Kidney (tissue), 14 donors: Measurements from ENCODE around the gene NUDT4. TPM values are rescaled to one million over a fixed set of nuclear protein-coding genes. Genes with fewer than 3 reads are reported as not detected.

Experiments
- DNase-seq, 5 donors: peaks; one replicate each; pipeline ENCODE4 v3.0.0-alpha.2; 2013 to 2020
- FAIRE-seq: peaks from 2 replicates; lab custom pipeline; 2012; peaks lifted over from hg19 to GRCh38; lab: Jason Lieb, UNC
- H3K27ac ChIP-seq, 2 donors: one replicate each; pipeline ENCODE4 v1.7.0; 2013; ENCODE audit warnings: low read depth in 2 of 2, low read length in 2 of 2, inconsistent platforms in 1 of 2
- H3K27me3 ChIP-seq: one replicate; pipeline ENCODE4 v1.7.1; 2013; ENCODE audit warnings: low read length, inconsistent platforms; ENCODE audit not compliant: control insufficient read depth, insufficient read depth
- H3K36me3 ChIP-seq, 3 donors: one replicate each; pipeline versions ENCODE4 v1.7.0 to v1.7.1; 2013; ENCODE audit warnings: low read length in 3 of 3, control low read depth in 1 of 3, inconsistent platforms in 1 of 3; ENCODE audit not compliant: insufficient read depth in 3 of 3, control insufficient read depth in 2 of 3
- H3K4me1 ChIP-seq, 3 donors: one replicate each; pipeline versions ENCODE4 v1.7.0 to v1.7.1; 2013; ENCODE audit warnings: low read length in 3 of 3, inconsistent platforms in 1 of 3, low read depth in 1 of 3; ENCODE audit not compliant: control insufficient read depth in 2 of 3, insufficient read depth in 2 of 3
- H3K4me3 ChIP-seq, 3 donors: one replicate each; pipeline versions ENCODE4 v1.7.0 to v1.8.1; 2013; ENCODE audit warnings: low read length in 3 of 3, control low read depth in 1 of 3, inconsistent platforms in 1 of 3
- H3K9ac ChIP-seq, 3 donors: one replicate each; pipeline versions ENCODE4 v1.7.0 to v1.7.1; 2013; ENCODE audit warnings: low read length in 3 of 3, control low read depth in 1 of 3, inconsistent platforms in 1 of 3
- H3K9me3 ChIP-seq, 3 donors: one replicate each; pipeline versions ENCODE4 v1.7.0 to v1.7.1; 2013; ENCODE audit warnings: low read length in 3 of 3, control low read depth in 1 of 3, inconsistent platforms in 1 of 3; ENCODE audit not compliant: control insufficient read depth in 2 of 3, insufficient read depth in 1 of 3
- intact Hi-C: fragments of 100-400 bp; cut with DNase I; formaldehyde crosslinking; loops from one replicate; pipeline ENCODE4 v1.11.1; 2022
- polyA plus RNA-seq: library from polyadenylated mRNA; stranded (reverse); fragments of 350-450 nt; fragmentation: Illumina TruSeq; extraction: RNeasy Lipid Tissue Mini Kit (QIAGEN cat#74804); gene quantifications from one replicate; pipeline ENCODE4 v1.2.3, GENCODE V29; 2014; ENCODE audit warnings: low read depth, low replicate concordance; ENCODE audit not compliant: insufficient read depth
- total RNA-seq: library from RNA; stranded (reverse); fragmentation: NEBNext Ultra II Directional; extraction: Animal tissue kit (Norgen Biotek cat#: 25700); gene quantifications from one replicate; pipeline ENCODE4 v1.2.1, GENCODE V29; 2021
- TF ChIP-seq, protein P1 (sequence below): IDR thresholded peaks from 3 replicates; pipeline ENCODE4 v1.5.1; 2012; ENCODE audit warnings: mild to moderate bottlenecking, moderate library complexity, borderline replicate concordance; ENCODE audit not compliant: insufficient read depth; ENCODE audit errors: extremely low read depth
- donor health status: control.
- donor health status: control.
- donor health status: control.
- donor health status: control.
- donor health status: control.
- donor health status: DM: yes; HTN: yes; CAD: no.
- donor health status: Normal renal cell carcinoma (clear cell type).

The NUDT4 gene
- total and polyA plus RNA-seq, 2 donors from 2014 or later, result 104 to 127 TPM

- intact Hi-C loops, result no loop called here
- no peak for FAIRE-seq
Observed at GRCh38 chr12:93358821-93359220, 18.9 kb upstream of the NUDT4 start.

GRCh38 chr12:93360688-93361087, 17.0 kb upstream of the NUDT4 start:
- Histone ChIP-seq H3K9me3 (no peaks in the 10 kb centered on the region), H3K27ac (no peak overlapping the region), H3K9ac (no peak overlapping the region), H3K36me3 (no peaks in the 10 kb centered on the region), H3K4me1 (peaks cover 0 to 5% (median 0%) of the 10 kb centered on the region in 3 donors), H3K4me3 (no peak overlapping the region), H3K27me3 (no peaks in the 10 kb centered on the region)
- intact Hi-C loops, result no loop called here
- TF ChIP-seq, protein P1, sequence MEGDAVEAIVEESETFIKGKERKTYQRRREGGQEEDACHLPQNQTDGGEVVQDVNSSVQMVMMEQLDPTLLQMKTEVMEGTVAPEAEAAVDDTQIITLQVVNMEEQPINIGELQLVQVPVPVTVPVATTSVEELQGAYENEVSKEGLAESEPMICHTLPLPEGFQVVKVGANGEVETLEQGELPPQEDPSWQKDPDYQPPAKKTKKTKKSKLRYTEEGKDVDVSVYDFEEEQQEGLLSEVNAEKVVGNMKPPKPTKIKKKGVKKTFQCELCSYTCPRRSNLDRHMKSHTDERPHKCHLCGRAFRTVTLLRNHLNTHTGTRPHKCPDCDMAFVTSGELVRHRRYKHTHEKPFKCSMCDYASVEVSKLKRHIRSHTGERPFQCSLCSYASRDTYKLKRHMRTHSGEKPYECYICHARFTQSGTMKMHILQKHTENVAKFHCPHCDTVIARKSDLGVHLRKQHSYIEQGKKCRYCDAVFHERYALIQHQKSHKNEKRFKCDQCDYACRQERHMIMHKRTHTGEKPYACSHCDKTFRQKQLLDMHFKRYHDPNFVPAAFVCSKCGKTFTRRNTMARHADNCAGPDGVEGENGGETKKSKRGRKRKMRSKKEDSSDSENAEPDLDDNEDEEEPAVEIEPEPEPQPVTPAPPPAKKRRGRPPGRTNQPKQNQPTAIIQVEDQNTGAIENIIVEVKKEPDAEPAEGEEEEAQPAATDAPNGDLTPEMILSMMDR, result no peak
- FAIRE-seq (no peak), DNase-seq (no peak)

More at GRCh38 chr12:93358821-93359220, 18.9 kb upstream of the NUDT4 start:
- TF ChIP-seq, protein P1, result no peak
- peaks cover 0 to 5% (median 0%) of the 10 kb centered on the region in 3 donors for H3K4me1 ChIP-seq
- DNase-seq, result no peak
- H3K9ac ChIP-seq, result no peak overlapping the region
- H3K27ac ChIP-seq, result no peak overlapping the region
- H3K36me3 ChIP-seq, result no peaks in the 10 kb centered on the region
- no peak overlapping the region for H3K4me3 ChIP-seq
- no peaks in the 10 kb centered on the region for H3K9me3 ChIP-seq
- H3K27me3 ChIP-seq, result no peaks in the 10 kb centered on the region

GRCh38 chr12:93361151-93361919, 16.4 kb upstream of the NUDT4 start:
- H3K9ac ChIP-seq, result no peak overlapping the region
- H3K27me3 ChIP-seq, result no peaks in the 10 kb centered on the region
- no peaks in the 10 kb centered on the region for H3K36me3 ChIP-seq
- H3K4me3 ChIP-seq, result no peak overlapping the region
- peak in 3 of 5 donors; percentile 18 to 30 (median 27) for DNase-seq
- no peak for FAIRE-seq
- H3K9me3 ChIP-seq, result no peaks in the 10 kb centered on the region
- H3K4me1 ChIP-seq, result peaks cover 0 to 5% (median 0%) of the 10 kb centered on the region in 3 donors
- TF ChIP-seq, protein P1, result no peak
- no peak overlapping the region for H3K27ac ChIP-seq
- intact Hi-C loops, result no loop called here
